NCI-H2227 (cell line): ENCODE data around the gene UNK.

ENCODE experiments used
- DNase-seq: peaks from one replicate; lab custom pipeline; 2025; ENCODE audit not compliant: unreplicated experiment; lab: John Stamatoyannopoulos, UW

UNK gene

GRCh38 chr17:75831032-75831571 lies 46.5 kb downstream of the UNK start:
- DNase-seq = no peak

GRCh38 chr17:75832164-75832651 lies 47.6 kb downstream of the UNK start:
- no peak for DNase-seq

- no peak for DNase-seq
Measured at GRCh38 chr17:75832652-75833400, 48.2 kb downstream of the UNK start.

GRCh38 chr17:75834279-75834920 lies 49.8 kb downstream of the UNK start:
- no peak for DNase-seq

GRCh38 chr17:75834928-75835653 lies 50.5 kb downstream of the UNK start:
- no peak for DNase-seq

- no peak for DNase-seq
Measured at GRCh38 chr17:75835654-75835987, 51.0 kb downstream of the UNK start.

GRCh38 chr17:75836605-75837004 lies 52.0 kb downstream of the UNK start:
- DNase-seq = no peak

- DNase-seq = no peak
Measured at GRCh38 chr17:75837899-75838298, 53.3 kb downstream of the UNK start.

GRCh38 chr17:75838410-75838809 lies 53.8 kb downstream of the UNK start:
- DNase-seq = no peak

GRCh38 chr17:75839942-75840798 lies 55.6 kb downstream of the UNK start:
- no peak for DNase-seq

GRCh38 chr17:75840799-75841164 lies 56.2 kb downstream of the UNK start:
- no peak for DNase-seq

- no peak for DNase-seq
Measured at GRCh38 chr17:75842411-75842810, 57.8 kb downstream of the UNK start.

GRCh38 chr17:75842963-75843576 lies 58.5 kb downstream of the UNK start:
- no peak for DNase-seq

- no peak for DNase-seq
Measured at GRCh38 chr17:75843577-75844529, 59.2 kb downstream of the UNK start, which contains the start of gene UNC13D. Gene UNC13D (minus strand): TSS chr17:75844404. CDS start chr17:75844337, 67 bp downstream.

- no peak for DNase-seq
Measured at GRCh38 chr17:75844530-75845057, 60.0 kb downstream of the UNK start.

- peak; percentile 57 for DNase-seq
Measured at GRCh38 chr17:75845058-75845711, 60.6 kb downstream of the UNK start.

GRCh38 chr17:75845933-75846691 lies 61.5 kb downstream of the UNK start:
- DNase-seq = no peak
